ENCODE data around the gene HDAC4. TPM values are rescaled to one million over a fixed set of nuclear protein-coding genes. Genes with fewer than 3 reads are reported as not detected.
A peak's percentile ranks its signal among the peaks of the same experiment; 100 is the strongest.

Gene HDAC4
- total RNA-seq, 1 experiment from 2014 or later, result 32.0 TPM

DNA sequence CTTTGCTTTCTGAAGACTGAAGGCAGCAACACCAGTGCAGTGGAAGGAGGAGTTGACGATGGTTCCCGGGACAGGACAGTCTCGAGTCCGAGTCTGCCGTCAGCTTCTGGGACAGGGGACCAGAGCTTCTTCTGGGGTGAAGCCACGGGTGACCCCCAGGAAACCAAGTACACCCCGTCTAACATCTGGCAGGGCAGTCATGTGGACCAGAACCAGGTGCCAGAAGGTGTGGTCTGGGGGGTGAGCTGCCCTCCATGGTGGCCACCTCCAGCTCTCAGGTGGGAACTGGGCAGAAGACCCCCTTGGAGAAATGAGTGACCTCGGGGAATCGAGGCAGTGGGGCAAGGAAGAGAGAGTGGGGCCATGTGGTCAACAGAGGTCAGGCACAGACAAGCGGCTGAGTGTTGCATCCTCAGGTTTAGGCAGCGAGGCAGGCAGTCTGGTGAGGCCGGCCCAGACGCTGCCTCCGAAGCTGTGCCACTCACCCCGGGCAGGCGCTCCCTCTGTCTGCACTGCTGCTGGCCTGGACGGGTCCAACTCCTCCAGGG is 204.3 kb downstream of the HDAC4 start:
- H3K27ac ChIP-seq (ENCODE audit: insufficient read length, low read depth, low read length), result no peak overlapping the region
- peaks cover 3 to 15% (median 9%) of the 10 kb centered on the region in 3 experiments; a peak in 6 of 7 replicates for H3K36me3 Mint-ChIP-seq (ENCODE audit: insufficient read depth in 1 of 3, low read depth in 3 of 3)

More for the DNA sequence above, 204.3 kb downstream of the HDAC4 start:
- peaks cover 8 to 22% of the 10 kb centered on the region in 2 experiments for H3K4me1 Mint-ChIP-seq
- no peak overlapping the region for H4K5ac ChIP-seq (ENCODE audit: insufficient read length, low read depth, low read length)
- H4K8ac ChIP-seq (replicated peaks; ENCODE audit: insufficient read length, low read depth, low read length), result no peak overlapping the region
- no peak overlapping the region for H3K9ac ChIP-seq (ENCODE audit: extremely low read depth, insufficient read length, low read length)
- no peak overlapping the region for H2BK12ac ChIP-seq (ENCODE audit: insufficient read length, low read depth, low read length)
- no peaks in the 10 kb centered on the region for H3K23me2 ChIP-seq (ENCODE audit: insufficient read length, low read depth, low read length, poor library complexity, severe bottlenecking)
- H3K4ac ChIP-seq (ENCODE audit: low read depth, low read length), result no peak overlapping the region
- no peak overlapping the region for H3K23ac ChIP-seq (ENCODE audit: insufficient read length, low read depth, low read length)
- H2BK20ac ChIP-seq (ENCODE audit: low read depth, low read length, poor library complexity, severe bottlenecking), result no peak overlapping the region
- H3K4me2 ChIP-seq (ENCODE audit: insufficient read depth, insufficient read length, low read length), result no peak overlapping the region
- WGBS (ENCODE audit: extremely low coverage, insufficient read length, low lambda C conversion rate), result no CpG with 5 or more reads among the region's 17 CpGs
- TF ChIP-seq CTCF (conservative IDR thresholded peaks at IDR 0.05), result no peak
- peaks cover 6% of the 10 kb centered on the region for H3K79me1 ChIP-seq (ENCODE audit: insufficient read depth, low read depth, low read length, poor library complexity, severe bottlenecking)
- no peak overlapping the region for H3T11ph ChIP-seq (ENCODE audit: low read length)
- H3K4me1 ChIP-seq (ENCODE audit: insufficient read depth, low read length), result no peaks in the 10 kb centered on the region
- H2BK120ac ChIP-seq (ENCODE audit: low read depth, low read length, poor library complexity, severe bottlenecking), result no peak overlapping the region
- no peaks in the 10 kb centered on the region for H3K79me2 ChIP-seq (ENCODE audit: insufficient read depth, low read length)
- H3K14ac ChIP-seq (ENCODE audit: insufficient read depth, low read length), result no peak overlapping the region; the same call in 1 of the 2 replicates
- H3K27me3 Mint-ChIP-seq (ENCODE audit: low read depth), result no peaks in the 10 kb centered on the region
- no peak overlapping the region for H4K91ac ChIP-seq (ENCODE audit: insufficient read length, low read depth, low read length)
- H4K20me1 ChIP-seq (ENCODE audit: control insufficient read depth, insufficient read depth, insufficient read length), result no peaks in the 10 kb centered on the region
- no peak overlapping the region for H3K4me3 Mint-ChIP-seq
- no peaks in the 10 kb centered on the region for H3K9me3 Mint-ChIP-seq
- H3K56ac ChIP-seq (ENCODE audit: insufficient read length, low read depth, low read length), result no peak overlapping the region
- no peak overlapping the region for H2BK15ac ChIP-seq (ENCODE audit: low read depth, low read length)
- no peak overlapping the region for H2BK5ac ChIP-seq (ENCODE audit: insufficient read length, low read length)
- no peak overlapping the region for H2AK5ac ChIP-seq (ENCODE audit: insufficient read length, low read length)
- peak overlapping the region in 1 of 3 experiments; percentile 38; a peak in 1 of 7 replicates for H3K27ac Mint-ChIP-seq
- no peaks in the 10 kb centered on the region for H3K27me3 ChIP-seq (ENCODE audit: insufficient read depth, low read length)
- no peak overlapping the region for H2AFZ ChIP-seq (ENCODE audit: low read length)
- DNase-seq, result peak; percentile 23
- no peak overlapping the region for H3K18ac ChIP-seq (ENCODE audit: insufficient read length, low read depth, low read length)
- H3K9me3 ChIP-seq (ENCODE audit: control insufficient read depth, low read depth, low read length), result no peaks in the 10 kb centered on the region
